Measurements from ENCODE around the gene TUBB4B. TPM values are rescaled to one million over a fixed set of nuclear protein-coding genes. Genes with fewer than 3 reads are reported as not detected.

TUBB4B gene
- total RNA-seq, 1 experiment from 2014 or later: 360 TPM

GRCh38 chr9:137228968-137229896 lies 11.9 kb upstream of the TUBB4B start:
- DNase-seq: no peak
- Mint-ChIP-seq H3K4me3 (ENCODE audit: low read depth, unreplicated experiment) (no peak overlapping the region), H3K27ac (ENCODE audit: unreplicated experiment) (no peak overlapping the region), H3K36me3 (ENCODE audit: insufficient read depth, unreplicated experiment) (peaks cover 18% of the 10 kb centered on the region), H3K27me3 (ENCODE audit: unreplicated experiment) (peaks cover under 1% of the 10 kb centered on the region), H3K9me3 (ENCODE audit: low read depth, unreplicated experiment) (no peaks in the 10 kb centered on the region), H3K4me1 (ENCODE audit: low read depth, unreplicated experiment) (peaks cover 19% of the 10 kb centered on the region)
- no TSS peak for BruUV-seq (replicated peaks)
- TF ChIP-seq CTCF (IDR thresholded peaks at IDR 0.05; ENCODE audit: unreplicated experiment): no peak
- intact Hi-C loops (cut with micrococcal nuclease; ENCODE audit: unreplicated experiment): loop anchor here (5.0 kb wide), 1 partner anchor 52 kb away; no protein-coding TSS in a partner anchor
- CTCF ChIA-PET: interaction anchor here (0.6 kb wide), 1 partner anchor 38 kb away, joined by 3 read pairs; no protein-coding TSS in a partner anchor

- CTCF ChIA-PET: interaction anchor here (0.6 kb wide), 1 partner anchor 163 kb away, joined by 3 read pairs; no protein-coding TSS in a partner anchor
- Mint-ChIP-seq H3K4me3 (ENCODE audit: low read depth, unreplicated experiment) (no peak overlapping the region), H3K27me3 (ENCODE audit: unreplicated experiment) (peaks cover 10% of the 10 kb centered on the region), H3K36me3 (ENCODE audit: insufficient read depth, unreplicated experiment) (peaks cover 24% of the 10 kb centered on the region), H3K27ac (ENCODE audit: unreplicated experiment) (no peak overlapping the region), H3K9me3 (ENCODE audit: low read depth, unreplicated experiment) (no peaks in the 10 kb centered on the region), H3K4me1 (ENCODE audit: low read depth, unreplicated experiment) (peaks cover 24% of the 10 kb centered on the region)
- no peak for TF ChIP-seq CTCF (IDR thresholded peaks at IDR 0.05; ENCODE audit: unreplicated experiment)
- intact Hi-C loops (cut with micrococcal nuclease; ENCODE audit: unreplicated experiment): loop anchor here (5.0 kb wide), 1 partner anchor 53 kb away; no protein-coding TSS in a partner anchor
- no peak for DNase-seq
- BruUV-seq (replicated peaks): no TSS peak
Measured at GRCh38 chr9:137229903-137230704, 11.0 kb upstream of the TUBB4B start.

GRCh38 chr9:137230705-137231371 lies 10.2 kb upstream of the TUBB4B start, which contains the start of gene SLC34A3:
TSS of gene SLC34A3 (plus strand) at chr9:137230901. CDS start at chr9:137231703, 802 bp downstream.
- Mint-ChIP-seq H3K27me3 (ENCODE audit: unreplicated experiment) (peaks cover 17% of the 10 kb centered on the region), H3K36me3 (ENCODE audit: insufficient read depth, unreplicated experiment) (peaks cover 29% of the 10 kb centered on the region), H3K4me3 (ENCODE audit: low read depth, unreplicated experiment) (no peak within 1 kb of the TSS), H3K9me3 (ENCODE audit: low read depth, unreplicated experiment) (no peaks in the 10 kb centered on the region), H3K4me1 (ENCODE audit: low read depth, unreplicated experiment) (peaks cover 27% of the 10 kb centered on the region), H3K27ac (ENCODE audit: unreplicated experiment) (no peak within 1 kb of the TSS)
- CTCF ChIA-PET: interaction anchor here (0.6 kb wide), 1 partner anchor 163 kb away, joined by 3 read pairs; no protein-coding TSS in a partner anchor
- no TSS peak for BruUV-seq (replicated peaks)
- intact Hi-C loops (cut with micrococcal nuclease; ENCODE audit: unreplicated experiment): no loop called here
- DNase-seq: no peak
- TF ChIP-seq CTCF (IDR thresholded peaks at IDR 0.05; ENCODE audit: unreplicated experiment): no peak
